IPS-20b (cell line): ENCODE results near the gene PTGIS.

Experiments used
- H3K27ac ChIP-seq: one replicate; pipeline ENCODE4 v1.5.1; 2013; ENCODE audit warnings: low read length
- H3K27me3 ChIP-seq: 2 replicates; pipeline ENCODE4 v1.6.1; 2013; ENCODE audit warnings: mild to moderate bottlenecking, low read length, inconsistent platforms; ENCODE audit not compliant: insufficient read depth
- H3K36me3 ChIP-seq: 2 replicates; pipeline ENCODE4 v1.6.1; 2013; ENCODE audit warnings: low read depth, mild to moderate bottlenecking, inconsistent platforms, low read length, moderate library complexity; ENCODE audit not compliant: insufficient read depth
- H3K4me1 ChIP-seq: 2 replicates; pipeline ENCODE4 v1.6.1; 2013; ENCODE audit warnings: mild to moderate bottlenecking, control low read depth, inconsistent platforms, low read length, moderate library complexity; ENCODE audit not compliant: insufficient read depth
- H3K4me3 ChIP-seq: 2 replicates; pipeline ENCODE4 v1.5.1; 2013; ENCODE audit warnings: mild to moderate bottlenecking, low read length, inconsistent platforms
- H3K9ac ChIP-seq: 2 replicates; pipeline ENCODE4 v1.6.1; 2013; ENCODE audit warnings: low read depth, mild to moderate bottlenecking, inconsistent platforms, low read length, moderate library complexity
- H3K9me3 ChIP-seq: 2 replicates; pipeline ENCODE4 v1.6.1; 2013; ENCODE audit warnings: mild to moderate bottlenecking, low read depth, low read length, inconsistent platforms; ENCODE audit not compliant: insufficient read depth

The PTGIS gene

DNA sequence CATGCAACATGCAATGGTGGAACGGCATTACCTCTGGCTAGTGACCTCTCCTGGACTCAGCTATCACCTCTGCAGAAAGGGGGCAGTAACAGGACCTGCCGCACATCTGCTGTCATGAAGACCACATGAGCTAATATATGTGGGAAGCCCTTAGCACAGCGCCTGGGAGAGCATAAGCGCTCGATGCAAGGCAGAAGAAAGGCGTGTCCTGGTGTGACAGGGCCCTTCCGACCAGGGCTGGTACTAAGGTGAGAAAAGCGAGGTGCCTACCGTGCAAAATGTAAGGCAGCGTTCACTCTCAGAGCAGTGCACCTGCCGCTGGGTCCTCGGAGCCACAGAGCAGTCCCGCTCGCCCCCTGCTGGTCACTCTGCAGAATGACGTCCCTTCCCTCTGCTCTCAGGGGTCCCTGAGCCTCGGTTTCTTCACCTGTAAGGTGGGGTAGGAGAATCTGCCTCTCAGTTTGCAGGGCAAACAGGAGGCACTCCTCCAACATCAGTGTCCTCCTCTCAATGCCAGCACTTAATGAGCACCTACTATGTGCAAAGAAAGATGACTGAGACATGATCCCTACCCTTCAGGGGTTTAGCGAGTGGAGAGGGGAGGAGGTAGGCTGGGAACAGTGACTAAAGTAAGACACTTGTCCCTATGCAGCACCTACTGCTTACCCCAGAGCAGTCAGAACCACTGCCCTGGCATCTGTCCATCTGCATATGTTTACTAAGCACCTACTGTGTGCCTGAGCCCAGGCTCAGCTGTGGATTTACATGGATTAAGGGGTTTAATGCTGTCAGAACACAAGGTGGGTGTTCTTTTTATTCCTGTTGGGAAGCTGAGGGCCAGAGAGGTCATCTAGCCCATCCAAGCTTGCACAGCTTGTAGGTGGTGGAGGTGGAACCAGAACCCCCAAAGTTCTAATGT, 41.1 kb upstream of the PTGIS start:
- no peaks in the 10 kb centered on the region for H3K36me3 ChIP-seq
- no peaks in the 10 kb centered on the region for H3K4me1 ChIP-seq
- H3K27ac ChIP-seq = no peak overlapping the region
- H3K9ac ChIP-seq = no peak overlapping the region
- H3K4me3 ChIP-seq = peak overlapping the region; percentile 37; the same call in 1 of the 2 replicates
- H3K9me3 ChIP-seq = no peaks in the 10 kb centered on the region
- no peaks in the 10 kb centered on the region; the same call in 1 of the 2 replicates for H3K27me3 ChIP-seq

- no peak overlapping the region for H3K4me3 ChIP-seq
- no peaks in the 10 kb centered on the region for H3K9me3 ChIP-seq
- no peaks in the 10 kb centered on the region; the same call in 1 of the 2 replicates for H3K27me3 ChIP-seq
- H3K9ac ChIP-seq = no peak overlapping the region
- H3K36me3 ChIP-seq = no peaks in the 10 kb centered on the region
- no peak overlapping the region for H3K27ac ChIP-seq
- H3K4me1 ChIP-seq = no peaks in the 10 kb centered on the region
These were observed 39.6 kb upstream of the PTGIS start for GRCh38 chr20:49607568-49607967.

DNA sequence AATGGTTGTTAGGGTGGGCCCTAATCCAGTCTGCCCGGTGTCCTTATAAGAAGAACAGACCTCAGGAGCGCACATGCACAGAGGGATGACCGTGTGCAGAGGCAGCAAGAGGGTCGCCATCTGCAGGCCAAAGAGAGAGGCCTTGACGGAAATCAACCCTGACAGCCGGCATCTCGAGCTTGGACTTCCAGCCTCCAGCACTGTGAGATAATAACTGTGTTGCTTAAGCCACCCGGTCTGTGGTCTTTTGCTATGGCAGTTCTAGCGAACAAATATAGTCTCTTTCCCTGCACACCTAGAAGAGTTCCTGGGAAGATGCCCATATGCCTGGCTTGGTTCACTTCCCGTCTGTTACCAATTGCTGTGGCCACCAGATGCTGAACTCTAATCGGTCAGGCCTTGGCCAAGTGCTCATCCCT, 35.3 kb upstream of the PTGIS start:
- H3K4me3 ChIP-seq = no peak overlapping the region
- H3K36me3 ChIP-seq = no peaks in the 10 kb centered on the region
- H3K27ac ChIP-seq = no peak overlapping the region
- no peaks in the 10 kb centered on the region for H3K4me1 ChIP-seq
- no peak overlapping the region for H3K9ac ChIP-seq
- no peaks in the 10 kb centered on the region; the same call in 1 of the 2 replicates for H3K27me3 ChIP-seq
- no peaks in the 10 kb centered on the region for H3K9me3 ChIP-seq

DNA sequence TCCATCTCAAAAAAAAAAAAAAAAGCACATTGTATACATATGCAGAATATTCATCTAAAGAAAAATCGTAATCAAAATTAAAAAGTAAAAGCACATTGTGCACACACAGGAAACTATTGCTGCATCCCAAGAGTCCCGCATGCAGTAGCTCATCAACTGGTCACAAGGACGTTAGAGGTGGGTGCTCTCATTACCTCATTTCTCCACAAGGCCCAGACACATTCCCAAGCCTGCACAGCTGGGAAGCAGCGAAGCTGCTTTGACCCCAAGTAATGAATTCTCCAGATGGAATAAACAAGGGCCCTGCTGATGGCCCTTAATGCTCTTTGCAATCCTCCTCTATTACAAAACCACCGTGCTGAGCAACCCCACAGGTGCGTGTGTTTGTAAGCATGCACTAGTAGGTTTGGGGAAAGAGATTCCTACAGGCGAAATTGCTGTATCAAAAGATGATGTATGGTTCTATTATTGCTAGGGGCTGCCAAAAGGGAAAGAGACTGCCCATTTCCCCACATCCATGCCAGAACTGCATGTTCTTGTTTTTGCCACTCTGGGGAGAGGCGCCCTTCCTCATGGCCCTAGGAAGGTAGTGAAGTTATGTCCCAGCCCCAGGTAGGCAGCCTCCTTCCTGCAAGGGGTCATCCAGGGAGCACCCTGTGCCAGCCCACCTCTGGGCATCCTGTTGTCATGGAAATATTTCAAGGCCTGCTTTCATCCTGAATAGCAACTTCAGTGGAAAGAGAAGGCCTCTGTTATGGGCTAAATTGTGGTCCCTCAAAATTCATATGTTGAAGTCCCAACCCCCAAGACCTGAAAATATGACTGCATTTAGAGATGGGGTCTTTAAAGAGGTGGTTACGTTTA, 34.6 kb upstream of the PTGIS start:
- no peaks in the 10 kb centered on the region for H3K27me3 ChIP-seq
- no peaks in the 10 kb centered on the region for H3K4me1 ChIP-seq
- H3K27ac ChIP-seq = no peak overlapping the region
- no peaks in the 10 kb centered on the region for H3K36me3 ChIP-seq
- H3K9ac ChIP-seq = no peak overlapping the region
- no peaks in the 10 kb centered on the region for H3K9me3 ChIP-seq
- no peak overlapping the region for H3K4me3 ChIP-seq

DNA sequence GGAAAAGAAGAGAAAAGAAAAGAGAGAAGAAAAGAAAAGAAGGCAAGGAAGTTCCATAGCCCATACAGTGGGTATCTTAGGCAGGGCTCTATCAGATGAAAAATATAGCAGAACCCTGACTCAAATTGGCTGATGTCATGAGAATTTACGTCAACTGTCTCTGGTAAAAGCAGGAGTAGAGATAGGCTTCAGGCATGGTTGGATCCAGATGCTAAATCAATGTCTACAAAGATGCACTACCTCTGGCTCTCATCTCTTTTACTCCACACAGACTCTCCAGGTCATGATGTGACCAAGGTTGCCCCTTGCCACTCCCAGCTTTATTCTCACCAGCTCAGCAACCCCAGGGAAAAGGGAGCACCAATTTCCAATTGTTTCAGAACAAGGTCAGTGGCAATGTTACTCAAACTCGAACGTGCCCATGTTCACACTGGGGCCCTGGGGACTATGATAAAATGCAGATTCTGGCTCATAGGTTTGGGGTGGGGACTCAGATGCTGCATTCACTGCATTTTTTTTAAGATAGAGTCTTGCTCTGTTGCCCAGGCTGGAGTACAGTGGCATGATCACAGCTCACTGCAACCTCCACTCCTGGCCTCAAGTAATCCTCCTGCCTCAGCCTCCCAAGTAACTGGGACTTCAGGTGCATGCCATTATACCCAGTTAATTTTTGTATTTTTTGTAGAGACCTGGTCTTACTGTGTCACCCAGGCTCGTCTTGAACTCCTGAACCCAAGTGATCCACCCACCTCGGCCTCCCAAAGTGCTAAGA, 33.4 kb upstream of the PTGIS start:
- Histone ChIP-seq H3K27ac (no peak overlapping the region), H3K36me3 (no peaks in the 10 kb centered on the region), H3K4me1 (no peaks in the 10 kb centered on the region), H3K9me3 (no peaks in the 10 kb centered on the region), H3K9ac (no peak overlapping the region), H3K27me3 (no peaks in the 10 kb centered on the region), H3K4me3 (no peak overlapping the region)

GRCh38 chr20:49599746-49600113, 31.8 kb upstream of the PTGIS start:
- Histone ChIP-seq H3K4me3 (no peak overlapping the region), H3K27me3 (no peaks in the 10 kb centered on the region), H3K27ac (no peak overlapping the region), H3K9ac (no peak overlapping the region), H3K36me3 (no peaks in the 10 kb centered on the region), H3K4me1 (no peaks in the 10 kb centered on the region), H3K9me3 (no peaks in the 10 kb centered on the region)

GRCh38 chr20:49597825-49598395, 30.0 kb upstream of the PTGIS start:
- Histone ChIP-seq H3K4me1 (no peaks in the 10 kb centered on the region), H3K9ac (no peak overlapping the region), H3K36me3 (no peaks in the 10 kb centered on the region), H3K27ac (no peak overlapping the region), H3K9me3 (no peaks in the 10 kb centered on the region), H3K4me3 (no peak overlapping the region), H3K27me3 (no peaks in the 10 kb centered on the region)

- H3K36me3 ChIP-seq = no peaks in the 10 kb centered on the region
- no peak overlapping the region for H3K4me3 ChIP-seq
- H3K4me1 ChIP-seq = no peaks in the 10 kb centered on the region
- H3K9me3 ChIP-seq = no peaks in the 10 kb centered on the region
- no peaks in the 10 kb centered on the region for H3K27me3 ChIP-seq
- no peak overlapping the region for H3K27ac ChIP-seq
- no peak overlapping the region for H3K9ac ChIP-seq
These were observed 28.0 kb upstream of the PTGIS start for GRCh38 chr20:49595811-49596561.

- H3K4me3 ChIP-seq = no peak overlapping the region
- H3K27me3 ChIP-seq = no peaks in the 10 kb centered on the region
- H3K9ac ChIP-seq = no peak overlapping the region
- no peak overlapping the region for H3K27ac ChIP-seq
- H3K9me3 ChIP-seq = no peaks in the 10 kb centered on the region
- no peaks in the 10 kb centered on the region for H3K4me1 ChIP-seq
- H3K36me3 ChIP-seq = no peaks in the 10 kb centered on the region
These were observed 27.4 kb upstream of the PTGIS start for GRCh38 chr20:49595346-49595745.

DNA sequence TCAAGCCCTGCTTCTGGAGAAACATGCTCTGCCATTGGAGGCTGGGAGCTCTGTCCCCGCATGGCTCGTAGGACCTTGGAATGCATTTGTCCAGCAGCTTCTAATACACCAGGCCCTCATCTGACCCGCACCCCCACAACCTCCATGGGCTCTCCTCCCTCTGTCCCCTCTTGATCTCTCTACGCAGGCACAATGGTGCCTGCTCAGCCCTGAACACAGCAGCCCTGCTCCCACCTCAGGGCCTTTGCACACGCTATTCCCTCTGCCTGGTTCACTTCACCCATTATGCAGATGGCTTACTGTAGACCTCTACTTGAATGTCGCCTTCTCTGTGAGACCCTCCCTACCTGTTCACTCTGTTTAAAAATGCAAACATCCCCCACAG, 27.0 kb upstream of the PTGIS start:
- H3K27me3 ChIP-seq = no peaks in the 10 kb centered on the region
- H3K9ac ChIP-seq = no peak overlapping the region
- no peaks in the 10 kb centered on the region for H3K36me3 ChIP-seq
- no peaks in the 10 kb centered on the region for H3K9me3 ChIP-seq
- H3K27ac ChIP-seq = no peak overlapping the region
- H3K4me3 ChIP-seq = no peak overlapping the region
- H3K4me1 ChIP-seq = no peaks in the 10 kb centered on the region
